Parathyroid adenoma (tissue), 2 donors: ENCODE results near the gene COL15A1.

Source experiments
- H2AFZ ChIP-seq: fragments of 300-600 bp; sonication (generic); one replicate; pipeline ENCODE4 v1.7.0; 2017; ENCODE audit warnings: antibody characterized with exemption, mild to moderate bottlenecking
- H3K27ac ChIP-seq: fragments of 300-600 bp; sonication (generic); one replicate; pipeline ENCODE4 v1.7.0; 2017
- H3K27me3 ChIP-seq: fragments of 300-600 bp; sonication (generic); one replicate; pipeline ENCODE4 v1.7.0; 2017; ENCODE audit warnings: low read length; ENCODE audit not compliant: control insufficient read depth, insufficient read depth
- H3K36me3 ChIP-seq: fragments of 300-600 bp; sonication (generic); one replicate; pipeline ENCODE4 v1.7.0; 2017; ENCODE audit warnings: low read length; ENCODE audit not compliant: control insufficient read depth, insufficient read depth
- H3K4me1 ChIP-seq: fragments of 300-600 bp; sonication (generic); one replicate; pipeline ENCODE4 v1.7.0; 2017; ENCODE audit warnings: control low read depth
- H3K4me2 ChIP-seq: fragments of 300-600 bp; sonication (generic); one replicate; pipeline ENCODE4 v1.7.0; 2017; ENCODE audit warnings: low read length
- H3K4me3 ChIP-seq: fragments of 300-600 bp; sonication (generic); one replicate; pipeline ENCODE4 v1.7.0; 2017; ENCODE audit warnings: low read depth, low read length
- H3K79me2 ChIP-seq: fragments of 300-600 bp; sonication (generic); one replicate; pipeline ENCODE4 v1.7.0; 2017; ENCODE audit warnings: control low read depth
- H3K9ac ChIP-seq: fragments of 300-600 bp; sonication (generic); one replicate; pipeline ENCODE4 v1.7.0; 2017; ENCODE audit warnings: mild to moderate bottlenecking
- H3K9me3 ChIP-seq: fragments of 300-600 bp; sonication (generic); one replicate; pipeline ENCODE4 v1.7.0; 2017; ENCODE audit warnings: low read length; ENCODE audit not compliant: control insufficient read depth
- CTCF ChIP-seq: fragments of 300-600 bp; sonication (generic); IDR thresholded peaks from one replicate; pipeline ENCODE4 v1.7.0; 2017; ENCODE audit warnings: antibody characterized with exemption, mild to moderate bottlenecking
- donor health status: primary hyperparathyroidism.

Gene COL15A1

GRCh38 chr9:99021512-99021911 is 77.8 kb downstream of the COL15A1 start:
- no peak overlapping the region for H3K27ac ChIP-seq

GRCh38 chr9:99023231-99023630 is 79.5 kb downstream of the COL15A1 start:
- H3K4me3 ChIP-seq = no peak overlapping the region
- H3K9ac ChIP-seq = no peak overlapping the region
- H3K4me2 ChIP-seq = no peak overlapping the region
- no peaks in the 10 kb centered on the region for H3K9me3 ChIP-seq
- no peak overlapping the region for H3K27ac ChIP-seq
- H2AFZ ChIP-seq = no peak overlapping the region
- no peaks in the 10 kb centered on the region for H3K27me3 ChIP-seq
- no peaks in the 10 kb centered on the region for H3K4me1 ChIP-seq
- no peaks in the 10 kb centered on the region for H3K79me2 ChIP-seq
- no peaks in the 10 kb centered on the region for H3K36me3 ChIP-seq
- TF ChIP-seq CTCF = no peak

More at GRCh38 chr9:99021512-99021911, 77.8 kb downstream of the COL15A1 start:
- H3K4me1 ChIP-seq = no peaks in the 10 kb centered on the region
- no peak overlapping the region for H3K9ac ChIP-seq
- H3K9me3 ChIP-seq = no peaks in the 10 kb centered on the region
- no peak overlapping the region for H3K4me3 ChIP-seq
- no peak for TF ChIP-seq CTCF
- H3K4me2 ChIP-seq = no peak overlapping the region
- no peaks in the 10 kb centered on the region for H3K79me2 ChIP-seq
- no peak overlapping the region for H2AFZ ChIP-seq
- no peaks in the 10 kb centered on the region for H3K36me3 ChIP-seq
- H3K27me3 ChIP-seq = no peaks in the 10 kb centered on the region

DNA sequence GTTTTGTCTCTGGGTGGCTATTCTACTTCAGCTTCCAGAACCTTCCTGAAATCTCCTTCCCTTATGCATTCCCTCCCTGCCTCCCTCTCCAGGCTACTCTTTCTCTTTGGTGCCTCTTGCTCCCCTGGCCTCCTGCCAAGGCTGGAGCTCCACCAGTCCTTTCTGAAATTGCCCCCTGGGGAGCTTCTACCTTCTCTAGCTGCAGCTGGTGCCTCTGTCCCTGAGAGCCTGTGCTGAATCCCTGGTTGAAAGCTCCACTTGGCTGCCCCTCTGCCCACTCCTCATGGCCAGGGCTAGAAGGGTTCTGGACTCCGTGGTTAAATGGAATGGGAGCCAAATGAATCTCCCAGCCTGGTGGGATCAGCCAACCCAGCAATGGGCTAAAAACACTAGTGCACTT is 80.1 kb downstream of the COL15A1 start:
- H3K36me3 ChIP-seq = no peaks in the 10 kb centered on the region
- H3K4me2 ChIP-seq = no peak overlapping the region

GRCh38 chr9:99024959-99025358 is 81.3 kb downstream of the COL15A1 start:
- no peak overlapping the region for H3K4me3 ChIP-seq
- no peak overlapping the region for H2AFZ ChIP-seq
- no peak overlapping the region for H3K9ac ChIP-seq
- no peak overlapping the region for H3K4me2 ChIP-seq
- no peaks in the 10 kb centered on the region for H3K79me2 ChIP-seq
- no peaks in the 10 kb centered on the region for H3K36me3 ChIP-seq
- TF ChIP-seq CTCF = no peak
- H3K9me3 ChIP-seq = no peaks in the 10 kb centered on the region
- H3K27me3 ChIP-seq = no peaks in the 10 kb centered on the region
- no peak overlapping the region for H3K27ac ChIP-seq
- no peaks in the 10 kb centered on the region for H3K4me1 ChIP-seq

More for the DNA sequence above, 80.1 kb downstream of the COL15A1 start:
- H3K9ac ChIP-seq = no peak overlapping the region
- no peak overlapping the region for H3K27ac ChIP-seq
- H3K4me1 ChIP-seq = no peaks in the 10 kb centered on the region
- H3K79me2 ChIP-seq = no peaks in the 10 kb centered on the region
- TF ChIP-seq CTCF = no peak
- no peaks in the 10 kb centered on the region for H3K27me3 ChIP-seq
- H2AFZ ChIP-seq = no peak overlapping the region
- H3K9me3 ChIP-seq = no peaks in the 10 kb centered on the region
- no peak overlapping the region for H3K4me3 ChIP-seq

DNA sequence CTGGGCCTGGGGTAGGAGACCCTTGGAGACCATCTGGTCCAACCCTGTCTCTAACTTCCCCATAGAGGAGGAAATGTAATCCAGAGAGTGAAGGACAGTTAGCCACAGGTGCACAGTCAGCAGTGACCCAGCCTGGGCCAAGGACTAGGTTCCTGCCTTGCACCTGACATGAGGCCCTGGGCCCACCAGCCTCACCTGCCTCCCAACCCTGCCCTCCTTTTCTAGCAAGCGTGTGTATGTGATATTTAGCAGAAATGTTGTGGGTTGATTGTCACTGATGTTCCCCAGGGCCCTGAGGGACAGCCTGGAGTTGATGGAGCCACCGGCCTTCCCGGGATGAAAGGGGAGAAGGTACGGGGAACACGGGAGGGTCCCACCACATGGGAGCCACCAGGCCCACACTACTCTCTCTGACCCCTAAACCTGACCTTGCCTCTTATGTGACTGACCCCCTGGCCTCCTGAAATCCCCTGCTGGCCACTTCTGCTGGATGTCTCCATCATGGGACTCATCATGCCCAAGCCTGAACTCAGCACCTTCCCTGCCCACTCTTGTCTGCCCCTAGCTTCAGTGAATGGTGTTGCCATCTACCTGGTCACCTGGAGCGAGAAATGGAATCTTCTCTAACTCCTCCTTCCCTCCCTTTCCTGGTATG is 82.0 kb downstream of the COL15A1 start:
- no peaks in the 10 kb centered on the region for H3K36me3 ChIP-seq

More for the DNA sequence above, 82.0 kb downstream of the COL15A1 start:
- no peaks in the 10 kb centered on the region for H3K4me1 ChIP-seq
- no peak overlapping the region for H3K4me3 ChIP-seq
- no peaks in the 10 kb centered on the region for H3K27me3 ChIP-seq
- H3K27ac ChIP-seq = no peak overlapping the region
- no peaks in the 10 kb centered on the region for H3K79me2 ChIP-seq
- H3K9ac ChIP-seq = no peak overlapping the region
- H3K4me2 ChIP-seq = no peak overlapping the region
- no peak overlapping the region for H2AFZ ChIP-seq
- TF ChIP-seq CTCF = no peak
- H3K9me3 ChIP-seq = no peaks in the 10 kb centered on the region
